T-helper 1 cell treated with Interleukin-12 subunit alpha and Interleukin-12 subunit beta and Interleukin-4 antibody, amounts not matched to agents 30 μg/mL and 1 μg/mL, for 36 hours (primary cell): ENCODE results near the gene ANKS1B.
"Not testable (repeated sequence)": the region's sequence is repeated elsewhere in the genome, so short reads cannot be mapped to it uniquely, and the experiment has no call there.

ENCODE experiments used
- H3K27ac Mint-ChIP-seq: one replicate; pipeline ENCODE4 v1.8.0; 2021; ENCODE audit warnings: mild to moderate bottlenecking, mixed read lengths
- H3K27me3 Mint-ChIP-seq: one replicate; pipeline ENCODE4 v1.8.0; 2021; ENCODE audit warnings: low read depth, mixed read lengths
- H3K36me3 Mint-ChIP-seq: one replicate; pipeline ENCODE4 v1.8.0; 2021; ENCODE audit warnings: low read depth, mixed read lengths
- H3K4me1 Mint-ChIP-seq: one replicate; pipeline ENCODE4 v1.8.0; 2021; ENCODE audit warnings: low read depth, mixed read lengths
- H3K4me3 Mint-ChIP-seq: one replicate; pipeline ENCODE4 v1.8.0; 2021; ENCODE audit warnings: mild to moderate bottlenecking, moderate library complexity, mixed read lengths
- H3K9me3 Mint-ChIP-seq: one replicate; pipeline ENCODE4 v1.8.0; 2021; ENCODE audit warnings: mixed read lengths

The ANKS1B gene

DNA sequence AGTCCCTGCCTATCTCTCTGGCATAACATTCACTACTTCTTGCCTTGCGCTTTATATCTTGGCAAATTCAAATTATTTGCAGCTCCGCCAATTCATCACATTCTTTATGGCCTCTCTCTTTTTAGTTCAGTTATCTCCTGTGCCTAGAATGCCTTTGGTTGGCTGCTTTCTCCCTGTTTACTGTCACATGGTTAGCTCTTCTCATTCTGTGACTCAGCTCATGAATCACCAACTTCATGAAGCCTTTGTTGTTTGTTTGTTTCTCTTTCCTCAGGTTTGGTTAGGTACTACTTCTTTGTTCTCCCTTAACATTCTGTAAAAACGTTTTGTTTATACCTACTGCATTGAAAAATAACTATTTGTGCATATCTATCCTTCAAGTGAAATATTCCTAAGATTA lies 713.7 kb downstream of the ANKS1B start:
- Mint-ChIP-seq H3K27me3 (no peaks in the 10 kb centered on the region), H3K27ac (no peak overlapping the region), H3K4me1 (no peaks in the 10 kb centered on the region), H3K9me3 (peaks cover 22% of the 10 kb centered on the region), H3K36me3 (no peaks in the 10 kb centered on the region), H3K4me3 (no peak overlapping the region)

GRCh38 chr12:99267038-99267437 lies 717.7 kb downstream of the ANKS1B start:
- H3K4me1 Mint-ChIP-seq: no peaks in the 10 kb centered on the region
- H3K27ac Mint-ChIP-seq: no peak overlapping the region
- H3K9me3 Mint-ChIP-seq: peaks cover 7% of the 10 kb centered on the region
- no peaks in the 10 kb centered on the region for H3K36me3 Mint-ChIP-seq
- no peaks in the 10 kb centered on the region for H3K27me3 Mint-ChIP-seq
- no peak overlapping the region for H3K4me3 Mint-ChIP-seq

GRCh38 chr12:99265648-99266047 lies 719.1 kb downstream of the ANKS1B start:
- no peaks in the 10 kb centered on the region for H3K36me3 Mint-ChIP-seq
- peaks cover 5% of the 10 kb centered on the region for H3K9me3 Mint-ChIP-seq
- H3K27me3 Mint-ChIP-seq: no peaks in the 10 kb centered on the region
- no peak overlapping the region for H3K27ac Mint-ChIP-seq
- H3K4me3 Mint-ChIP-seq: no peak overlapping the region
- H3K4me1 Mint-ChIP-seq: no peaks in the 10 kb centered on the region

DNA sequence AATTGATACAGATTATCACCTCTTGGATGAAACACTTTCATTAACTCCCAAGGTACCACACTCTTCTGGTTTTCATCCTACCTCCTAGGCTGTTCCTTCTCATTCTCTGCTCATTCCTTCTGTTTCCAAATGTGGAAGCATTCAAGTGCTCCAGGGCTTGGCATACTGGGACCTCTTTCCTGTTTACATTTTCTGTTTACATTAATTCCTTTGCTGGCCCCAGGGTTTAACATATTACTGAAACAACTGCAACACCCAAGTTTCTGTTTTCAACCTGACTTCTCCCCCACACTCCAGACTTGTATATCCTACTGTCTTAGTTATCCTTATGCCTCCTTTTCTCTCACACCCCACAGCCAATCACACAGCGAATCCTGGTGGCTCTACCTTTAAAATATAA lies 723.5 kb downstream of the ANKS1B start:
- no peaks in the 10 kb centered on the region for H3K36me3 Mint-ChIP-seq
- H3K27ac Mint-ChIP-seq: no peak overlapping the region
- H3K4me3 Mint-ChIP-seq: no peak overlapping the region
- no peaks in the 10 kb centered on the region for H3K4me1 Mint-ChIP-seq
- H3K27me3 Mint-ChIP-seq: no peaks in the 10 kb centered on the region
- no peaks in the 10 kb centered on the region for H3K9me3 Mint-ChIP-seq

DNA sequence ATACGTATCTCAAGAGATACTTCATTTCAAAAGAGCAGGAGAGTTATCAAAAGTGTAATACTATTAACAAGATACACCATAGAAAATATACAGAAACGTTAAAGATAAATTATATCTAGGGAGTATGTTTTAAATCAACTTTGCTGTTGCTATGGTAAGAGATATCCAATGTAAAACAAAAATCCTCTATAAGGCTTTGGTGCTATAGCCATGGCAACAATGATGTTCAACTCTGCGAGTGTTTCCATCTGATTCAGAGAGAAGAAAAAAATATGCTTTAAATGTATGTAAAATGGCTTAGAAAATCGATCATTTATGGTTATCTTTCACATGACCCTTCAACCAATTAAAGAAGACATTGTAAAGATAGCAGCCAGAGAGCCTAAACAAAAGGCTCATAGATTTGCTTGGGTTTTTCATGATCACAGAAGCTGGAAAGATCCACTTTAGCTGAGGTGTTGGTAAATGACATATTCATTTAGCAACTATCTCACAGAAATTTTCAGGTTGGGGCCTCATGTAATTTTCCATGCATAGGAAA lies 724.2 kb downstream of the ANKS1B start:
- H3K9me3 Mint-ChIP-seq: no peaks in the 10 kb centered on the region
- no peaks in the 10 kb centered on the region for H3K4me1 Mint-ChIP-seq
- no peak overlapping the region for H3K27ac Mint-ChIP-seq
- no peaks in the 10 kb centered on the region for H3K36me3 Mint-ChIP-seq
- H3K4me3 Mint-ChIP-seq: no peak overlapping the region
- H3K27me3 Mint-ChIP-seq: no peaks in the 10 kb centered on the region

- Mint-ChIP-seq H3K4me3 (no peak overlapping the region), H3K27ac (no peak overlapping the region), H3K27me3 (no peaks in the 10 kb centered on the region), H3K36me3 (no peaks in the 10 kb centered on the region), H3K9me3 (no peaks in the 10 kb centered on the region), H3K4me1 (no peaks in the 10 kb centered on the region)
Observed at GRCh38 chr12:99259040-99259934, 725.4 kb downstream of the ANKS1B start.

GRCh38 chr12:99257672-99258071 lies 727.1 kb downstream of the ANKS1B start:
- Mint-ChIP-seq H3K27ac (no peak overlapping the region), H3K36me3 (no peaks in the 10 kb centered on the region), H3K4me3 (no peak overlapping the region), H3K4me1 (no peaks in the 10 kb centered on the region), H3K9me3 (no peaks in the 10 kb centered on the region), H3K27me3 (no peaks in the 10 kb centered on the region)

- H3K4me1 Mint-ChIP-seq: no peaks in the 10 kb centered on the region
- no peak overlapping the region for H3K4me3 Mint-ChIP-seq
- H3K9me3 Mint-ChIP-seq: no peaks in the 10 kb centered on the region
- no peaks in the 10 kb centered on the region for H3K27me3 Mint-ChIP-seq
- no peak overlapping the region for H3K27ac Mint-ChIP-seq
- H3K36me3 Mint-ChIP-seq: no peaks in the 10 kb centered on the region
Observed at GRCh38 chr12:99253068-99253467, 731.7 kb downstream of the ANKS1B start.

- Mint-ChIP-seq H3K4me3 (no peak overlapping the region), H3K27ac (no peak overlapping the region), H3K36me3 (no peaks in the 10 kb centered on the region), H3K9me3 (no peaks in the 10 kb centered on the region), H3K4me1 (no peaks in the 10 kb centered on the region), H3K27me3 (no peaks in the 10 kb centered on the region)
Observed at GRCh38 chr12:99250091-99250490, 734.6 kb downstream of the ANKS1B start.

DNA sequence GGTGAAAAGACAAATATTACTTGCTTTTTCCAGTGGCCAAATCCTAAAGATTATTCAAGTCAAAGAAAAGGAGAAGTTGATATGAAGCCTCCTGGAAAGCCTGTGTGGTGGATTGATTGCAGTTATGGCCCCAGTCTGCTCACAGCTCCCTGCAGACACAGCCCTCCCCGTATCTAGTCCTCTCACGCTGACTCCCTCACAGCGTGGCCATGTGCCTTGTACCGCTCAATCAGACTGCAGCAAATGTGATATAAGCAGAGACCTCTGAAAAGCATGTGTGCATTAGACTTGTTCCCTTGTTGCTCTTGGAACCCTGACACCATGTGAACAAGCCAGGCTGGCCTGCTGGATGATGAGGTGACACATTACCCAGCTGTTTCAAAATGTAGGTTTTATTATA lies 735.2 kb downstream of the ANKS1B start:
- no peaks in the 10 kb centered on the region for H3K9me3 Mint-ChIP-seq
- H3K27me3 Mint-ChIP-seq: no peaks in the 10 kb centered on the region
- H3K4me1 Mint-ChIP-seq: no peaks in the 10 kb centered on the region
- H3K36me3 Mint-ChIP-seq: no peaks in the 10 kb centered on the region
- no peak overlapping the region for H3K27ac Mint-ChIP-seq
- H3K4me3 Mint-ChIP-seq: no peak overlapping the region

DNA sequence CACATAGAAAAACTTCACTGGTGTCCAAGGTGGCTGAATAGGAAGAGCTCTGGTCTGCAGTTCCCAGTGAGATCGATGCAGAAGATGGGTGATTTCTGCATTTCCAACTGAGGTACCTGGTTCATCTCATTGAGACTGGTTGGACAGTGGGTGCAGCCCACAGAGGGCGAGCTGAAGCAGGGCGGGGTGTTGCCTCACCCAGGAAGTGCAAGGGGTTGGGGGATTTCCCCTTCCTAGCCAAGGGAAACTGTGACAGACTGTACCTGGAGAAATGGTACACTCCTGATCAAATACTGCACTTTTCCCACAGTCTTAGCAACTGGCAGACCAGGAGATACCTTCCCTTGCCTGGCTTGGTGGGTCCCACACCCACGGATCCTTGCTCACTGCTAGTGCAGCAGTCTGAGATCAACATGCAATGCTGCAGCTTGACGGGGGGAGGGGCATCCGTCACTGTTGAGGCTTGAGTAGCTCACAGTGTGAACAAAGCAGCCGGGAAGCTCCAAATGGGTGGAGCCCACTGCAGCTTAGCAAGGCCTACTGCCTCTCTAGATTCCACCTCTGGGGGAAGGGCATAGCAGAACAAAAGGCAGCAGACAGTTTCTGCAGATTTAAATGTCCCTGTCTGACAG lies 746.7 kb downstream of the ANKS1B start:
- H3K27me3 Mint-ChIP-seq, H3K36me3 Mint-ChIP-seq, H3K4me1 Mint-ChIP-seq, H3K4me3 Mint-ChIP-seq, H3K27ac Mint-ChIP-seq: not testable (repeated sequence)
- peaks cover 15% of the 10 kb centered on the region for H3K9me3 Mint-ChIP-seq

GRCh38 chr12:99235381-99235780 lies 749.4 kb downstream of the ANKS1B start:
- H3K4me3 Mint-ChIP-seq: no peak overlapping the region
- no peak overlapping the region for H3K27ac Mint-ChIP-seq
- peaks cover 9% of the 10 kb centered on the region for H3K9me3 Mint-ChIP-seq
- no peaks in the 10 kb centered on the region for H3K36me3 Mint-ChIP-seq
- no peaks in the 10 kb centered on the region for H3K27me3 Mint-ChIP-seq
- H3K4me1 Mint-ChIP-seq: peaks cover 4% of the 10 kb centered on the region

GRCh38 chr12:99234702-99235101 lies 750.0 kb downstream of the ANKS1B start:
- no peak overlapping the region for H3K27ac Mint-ChIP-seq
- H3K4me1 Mint-ChIP-seq: peaks cover 4% of the 10 kb centered on the region
- peaks cover 6% of the 10 kb centered on the region for H3K9me3 Mint-ChIP-seq
- H3K27me3 Mint-ChIP-seq: no peaks in the 10 kb centered on the region
- no peak overlapping the region for H3K4me3 Mint-ChIP-seq
- no peaks in the 10 kb centered on the region for H3K36me3 Mint-ChIP-seq

GRCh38 chr12:99232324-99232723 lies 752.4 kb downstream of the ANKS1B start:
- Mint-ChIP-seq H3K36me3 (no peaks in the 10 kb centered on the region), H3K27ac (no peak overlapping the region), H3K9me3 (no peaks in the 10 kb centered on the region), H3K27me3 (no peaks in the 10 kb centered on the region), H3K4me3 (no peak overlapping the region), H3K4me1 (no peaks in the 10 kb centered on the region)

DNA sequence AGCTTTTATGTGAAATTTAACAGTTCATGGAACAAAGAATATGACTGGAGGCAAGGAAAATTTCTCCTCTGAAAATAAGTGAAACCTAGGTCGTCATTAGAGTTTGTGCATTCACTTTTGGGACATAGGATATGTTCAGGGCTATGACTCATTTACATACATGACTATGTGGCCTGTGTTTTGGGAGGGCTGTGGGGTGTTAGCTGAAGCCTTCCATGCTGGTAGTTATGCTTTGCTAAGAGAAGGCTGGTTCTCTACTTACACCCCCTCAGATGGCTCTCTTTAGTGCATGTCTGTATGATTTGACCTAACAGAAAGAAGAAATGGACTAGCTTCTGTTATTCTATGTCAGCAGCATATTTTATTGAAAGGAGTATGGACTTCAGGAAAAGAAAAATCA lies 753.7 kb downstream of the ANKS1B start:
- Mint-ChIP-seq H3K27ac (no peak overlapping the region), H3K27me3 (no peaks in the 10 kb centered on the region), H3K9me3 (no peaks in the 10 kb centered on the region), H3K4me3 (no peak overlapping the region), H3K36me3 (no peaks in the 10 kb centered on the region), H3K4me1 (no peaks in the 10 kb centered on the region)
